ENCODE results near the gene KCNMA1. TPM values are rescaled to one million over a fixed set of nuclear protein-coding genes. Genes with fewer than 3 reads are reported as not detected.
"Not testable (repeated sequence)": the region's sequence is repeated elsewhere in the genome, so short reads cannot be mapped to it uniquely, and the experiment has no call there.

The KCNMA1 gene
- total and polyA plus RNA-seq, 7 donors, result 15.3 to 427 (median 256) TPM

GRCh38 chr10:77413231-77413630 is 224.4 kb downstream of the KCNMA1 start:
- intact Hi-C loops (cut with DNase I), result no loop called here
- no peak for TF ChIP-seq POLR2AphosphoS5 (IDR thresholded peaks at IDR 0.05)
- TF ChIP-seq POLR2A (IDR thresholded peaks at IDR 0.05), result no peak
- no peak for TF ChIP-seq CTCF (IDR thresholded peaks at IDR 0.05)
- TF ChIP-seq EP300 (IDR thresholded peaks at IDR 0.05), result no peak
- no peaks in the 10 kb centered on the region for H3K27me3 ChIP-seq
- H3K4me3 ChIP-seq, result no peak overlapping the region
- no peaks in the 10 kb centered on the region for H3K9me3 ChIP-seq
- H3K27ac ChIP-seq, result peak overlapping the region; percentile 48 to 73 (median 62)
- WGBS, 2 donors, result 78 to 83% methylated on average over 7 of the region's 7 CpGs
- DNase-seq, result no peak
- H3K4me1 ChIP-seq, result peaks cover 0 to 96% (median 82%) of the 10 kb centered on the region in 4 donors
- no peaks in the 10 kb centered on the region for H3K36me3 ChIP-seq

GRCh38 chr10:77412573-77413133 is 225.0 kb downstream of the KCNMA1 start:
- intact Hi-C loops (cut with DNase I); H3K4me3 ChIP-seq; H3K27me3 ChIP-seq; DNase-seq; H3K36me3 ChIP-seq; H3K9me3 ChIP-seq: not testable (repeated sequence)
- H3K27ac ChIP-seq, result peak overlapping the region; percentile 48 to 73 (median 62)
- peaks cover 0 to 96% (median 82%) of the 10 kb centered on the region in 4 donors for H3K4me1 ChIP-seq
- 86 to 89% methylated on average over 8 of the region's 8 CpGs for WGBS, 2 donors

- H3K4me1 ChIP-seq, result peaks cover 0 to 96% (median 82%) of the 10 kb centered on the region in 4 donors
- H3K4me3 ChIP-seq, result no peak overlapping the region
- TF ChIP-seq EP300 (IDR thresholded peaks at IDR 0.05), result no peak
- no peaks in the 10 kb centered on the region for H3K9me3 ChIP-seq
- intact Hi-C loops (cut with DNase I), result no loop called here
- H3K36me3 ChIP-seq, result no peaks in the 10 kb centered on the region
- 89 to 94% methylated on average over 11 of the region's 11 CpGs for WGBS, 2 donors
- DNase-seq, result no peak
- no peaks in the 10 kb centered on the region for H3K27me3 ChIP-seq
- peak overlapping the region; percentile 48 to 73 (median 62) for H3K27ac ChIP-seq
These were observed 225.8 kb downstream of the KCNMA1 start for GRCh38 chr10:77411805-77412204.

- intact Hi-C loops (cut with DNase I), result no loop called here
These were observed 227.1 kb downstream of the KCNMA1 start for GRCh38 chr10:77410523-77410922.

GRCh38 chr10:77409697-77410471 is 227.7 kb downstream of the KCNMA1 start:
- H3K27ac ChIP-seq, result peak overlapping the region; percentile 48 to 73 (median 62)
- WGBS, 2 donors, result 14 to 44% methylated on average over 7 of the region's 7 CpGs
- peaks cover 0 to 93% (median 78%) of the 10 kb centered on the region in 4 donors for H3K4me1 ChIP-seq
- H3K9me3 ChIP-seq, result no peaks in the 10 kb centered on the region
- TF ChIP-seq EP300 (IDR thresholded peaks at IDR 0.05), result no peak
- no peak for TF ChIP-seq POLR2A (IDR thresholded peaks at IDR 0.05)
- TF ChIP-seq CTCF (IDR thresholded peaks at IDR 0.05), result no peak
- no peak for TF ChIP-seq POLR2AphosphoS5 (IDR thresholded peaks at IDR 0.05)
- H3K27me3 ChIP-seq, result no peaks in the 10 kb centered on the region
- no peak overlapping the region for H3K4me3 ChIP-seq
- no peaks in the 10 kb centered on the region for H3K36me3 ChIP-seq
- intact Hi-C loops (cut with DNase I), result no loop called here
- DNase-seq, result peak; percentile 67

More at GRCh38 chr10:77410523-77410922, 227.1 kb downstream of the KCNMA1 start:
- 38 to 71% methylated on average over 9 of the region's 9 CpGs for WGBS, 2 donors
- no peaks in the 10 kb centered on the region for H3K27me3 ChIP-seq
- DNase-seq, result no peak
- H3K36me3 ChIP-seq, result no peaks in the 10 kb centered on the region
- no peaks in the 10 kb centered on the region for H3K9me3 ChIP-seq
- H3K4me3 ChIP-seq, result no peak overlapping the region
- peak overlapping the region; percentile 48 to 73 (median 62) for H3K27ac ChIP-seq
- peaks cover 0 to 96% (median 82%) of the 10 kb centered on the region in 4 donors for H3K4me1 ChIP-seq
- TF ChIP-seq CTCF (IDR thresholded peaks at IDR 0.05) (no peak), EP300 (IDR thresholded peaks at IDR 0.05) (no peak), POLR2AphosphoS5 (IDR thresholded peaks at IDR 0.05) (no peak), POLR2A (IDR thresholded peaks at IDR 0.05) (no peak)
